ENCODE results near the gene TMEM63C.

DNA sequence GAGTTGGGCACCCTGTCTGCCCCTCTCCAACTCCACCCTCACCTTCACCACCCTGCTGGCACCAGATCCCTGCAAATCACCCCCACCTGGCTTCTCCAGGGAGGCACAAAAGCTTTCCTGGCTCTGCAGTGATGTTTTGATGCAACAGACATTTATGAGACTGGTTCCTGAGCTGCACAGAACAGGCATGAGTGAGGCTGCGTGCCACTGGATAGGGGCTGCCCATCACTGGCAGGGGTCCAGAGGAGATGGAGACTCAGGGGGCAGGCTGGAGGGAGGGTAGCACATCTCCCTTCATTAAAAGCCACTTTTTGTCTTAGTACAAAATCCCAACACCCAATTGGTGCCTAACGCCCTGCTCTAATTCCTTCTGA, 22.7 kb upstream of the TMEM63C start:
- TF ChIP-seq, protein P1, sequence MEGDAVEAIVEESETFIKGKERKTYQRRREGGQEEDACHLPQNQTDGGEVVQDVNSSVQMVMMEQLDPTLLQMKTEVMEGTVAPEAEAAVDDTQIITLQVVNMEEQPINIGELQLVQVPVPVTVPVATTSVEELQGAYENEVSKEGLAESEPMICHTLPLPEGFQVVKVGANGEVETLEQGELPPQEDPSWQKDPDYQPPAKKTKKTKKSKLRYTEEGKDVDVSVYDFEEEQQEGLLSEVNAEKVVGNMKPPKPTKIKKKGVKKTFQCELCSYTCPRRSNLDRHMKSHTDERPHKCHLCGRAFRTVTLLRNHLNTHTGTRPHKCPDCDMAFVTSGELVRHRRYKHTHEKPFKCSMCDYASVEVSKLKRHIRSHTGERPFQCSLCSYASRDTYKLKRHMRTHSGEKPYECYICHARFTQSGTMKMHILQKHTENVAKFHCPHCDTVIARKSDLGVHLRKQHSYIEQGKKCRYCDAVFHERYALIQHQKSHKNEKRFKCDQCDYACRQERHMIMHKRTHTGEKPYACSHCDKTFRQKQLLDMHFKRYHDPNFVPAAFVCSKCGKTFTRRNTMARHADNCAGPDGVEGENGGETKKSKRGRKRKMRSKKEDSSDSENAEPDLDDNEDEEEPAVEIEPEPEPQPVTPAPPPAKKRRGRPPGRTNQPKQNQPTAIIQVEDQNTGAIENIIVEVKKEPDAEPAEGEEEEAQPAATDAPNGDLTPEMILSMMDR (conservative IDR thresholded peaks at IDR 0.05 in 1 of 2, IDR thresholded peaks at IDR 0.05 in 1 of 2; ENCODE audit: extremely low read depth in 1 of 2, insufficient read depth in 1 of 2, low read depth in 1 of 2, low read length in 2 of 2), result no peak
- TF ChIP-seq EZH2 (IDR thresholded peaks at IDR 0.05; ENCODE audit: borderline replicate concordance, low read length), result no peak
